Mucosa of rectum (tissue), 2 donors: Measurements from ENCODE around the gene NFATC4.

ENCODE experiments used
- H3K27ac ChIP-seq, 2 donors: one replicate each; pipeline ENCODE4 v1.7.0; 2013; ENCODE audit warnings: inconsistent platforms in 2 of 2, low read depth in 2 of 2, low read length in 2 of 2
- H3K27me3 ChIP-seq, 2 donors: one replicate each; pipeline ENCODE4 v1.7.0; 2013; ENCODE audit warnings: low read length in 2 of 2; ENCODE audit not compliant: control insufficient read depth in 2 of 2, insufficient read depth in 2 of 2
- H3K36me3 ChIP-seq, 2 donors: one replicate each; pipeline ENCODE4 v1.7.0; 2013; ENCODE audit warnings: low read length in 2 of 2; ENCODE audit not compliant: control insufficient read depth in 2 of 2, insufficient read depth in 2 of 2
- H3K4me1 ChIP-seq, 2 donors: one replicate each; pipeline ENCODE4 v1.7.0; 2013; ENCODE audit warnings: low read length in 2 of 2, mild to moderate bottlenecking in 1 of 2; ENCODE audit not compliant: control insufficient read depth in 2 of 2, insufficient read depth in 2 of 2
- H3K4me3 ChIP-seq, 2 donors: one replicate each; pipeline ENCODE4 v1.7.0; 2013; ENCODE audit warnings: low read length in 2 of 2
- H3K9ac ChIP-seq, 2 donors: one replicate each; pipeline ENCODE4 v1.7.0; 2013; ENCODE audit warnings: low read length in 2 of 2, low read depth in 1 of 2, mild to moderate bottlenecking in 1 of 2
- H3K9me3 ChIP-seq, 2 donors: one replicate each; pipeline ENCODE4 v1.7.0; 2013; ENCODE audit warnings: low read length in 2 of 2; ENCODE audit not compliant: control insufficient read depth in 2 of 2
- donor health status: healthy.
- donor health status: Normal muscosa, but diverticular disease.

The NFATC4 gene

GRCh38 chr14:24372701-24373416, 4.9 kb downstream of the NFATC4 start:
- H3K27ac ChIP-seq = no peak overlapping the region
- H3K4me1 ChIP-seq = peaks cover 3 to 8% of the 10 kb centered on the region in 2 donors

GRCh38 chr14:24376448-24377070, 8.6 kb downstream of the NFATC4 start:
- H3K4me3 ChIP-seq = no peak overlapping the region
- peaks cover 0 to 3% of the 10 kb centered on the region in 2 donors for H3K36me3 ChIP-seq
- H3K9me3 ChIP-seq = no peaks in the 10 kb centered on the region
- H3K4me1 ChIP-seq = peaks cover 0 to 3% of the 10 kb centered on the region in 2 donors
- no peak overlapping the region for H3K27ac ChIP-seq
- no peak overlapping the region for H3K9ac ChIP-seq
- no peaks in the 10 kb centered on the region for H3K27me3 ChIP-seq

More at GRCh38 chr14:24372701-24373416, 4.9 kb downstream of the NFATC4 start:
- Histone ChIP-seq H3K27me3 (no peaks in the 10 kb centered on the region), H3K9ac (no peak overlapping the region), H3K36me3 (peaks cover 0 to 3% of the 10 kb centered on the region in 2 donors), H3K9me3 (no peaks in the 10 kb centered on the region), H3K4me3 (no peak overlapping the region)

DNA sequence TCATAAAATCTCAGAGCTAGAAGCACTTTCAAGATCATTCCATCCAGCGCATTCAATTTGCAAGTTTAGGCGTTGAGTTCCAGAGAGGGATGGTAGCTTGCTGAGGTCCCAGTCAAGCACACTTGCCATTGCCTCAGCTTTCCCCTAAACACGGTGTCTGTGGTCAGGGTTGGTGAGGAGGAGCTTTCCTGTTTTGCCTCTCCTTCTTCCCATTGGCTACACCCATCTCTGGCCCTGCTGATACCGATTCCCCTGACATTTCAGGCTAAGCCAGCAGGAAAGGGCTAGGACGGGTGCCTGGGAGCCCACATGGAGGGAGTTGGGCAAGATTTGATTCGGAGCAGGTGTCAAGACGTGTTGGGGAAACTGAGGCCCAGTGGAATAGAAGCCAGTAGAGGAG, 9.1 kb downstream of the NFATC4 start:
- H3K4me1 ChIP-seq = peaks cover 0 to 3% of the 10 kb centered on the region in 2 donors
- H3K9me3 ChIP-seq = no peaks in the 10 kb centered on the region
- H3K27ac ChIP-seq = no peak overlapping the region
- no peaks in the 10 kb centered on the region for H3K27me3 ChIP-seq
- no peak overlapping the region for H3K9ac ChIP-seq
- H3K36me3 ChIP-seq = peaks cover 0 to 3% of the 10 kb centered on the region in 2 donors
- no peak overlapping the region for H3K4me3 ChIP-seq

DNA sequence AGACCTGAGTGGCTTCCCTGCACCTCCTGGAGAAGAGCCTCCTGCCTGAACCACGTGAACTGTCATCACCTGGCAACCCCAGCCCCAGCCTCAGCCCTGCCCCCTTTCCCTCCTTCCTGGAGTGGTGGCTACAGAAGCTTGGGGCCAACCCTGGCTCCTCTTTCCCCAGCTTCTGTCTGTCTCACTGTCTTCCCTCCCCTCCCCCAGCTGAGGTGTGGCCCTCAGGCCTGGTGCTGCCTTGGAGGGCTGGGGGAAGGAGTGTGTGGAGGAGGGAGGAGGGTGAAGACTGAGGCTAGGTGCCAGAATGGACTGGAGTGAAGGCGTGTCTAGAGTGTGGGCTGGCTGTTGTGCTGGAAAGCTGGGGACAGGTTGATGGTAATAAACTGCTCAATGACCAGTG, 9.7 kb downstream of the NFATC4 start:
- Histone ChIP-seq H3K9me3 (no peaks in the 10 kb centered on the region), H3K36me3 (peaks cover 0 to 3% of the 10 kb centered on the region in 2 donors), H3K27me3 (no peaks in the 10 kb centered on the region), H3K4me3 (no peak overlapping the region), H3K27ac (no peak overlapping the region), H3K4me1 (peaks cover 0 to 3% of the 10 kb centered on the region in 2 donors), H3K9ac (no peak overlapping the region)

DNA sequence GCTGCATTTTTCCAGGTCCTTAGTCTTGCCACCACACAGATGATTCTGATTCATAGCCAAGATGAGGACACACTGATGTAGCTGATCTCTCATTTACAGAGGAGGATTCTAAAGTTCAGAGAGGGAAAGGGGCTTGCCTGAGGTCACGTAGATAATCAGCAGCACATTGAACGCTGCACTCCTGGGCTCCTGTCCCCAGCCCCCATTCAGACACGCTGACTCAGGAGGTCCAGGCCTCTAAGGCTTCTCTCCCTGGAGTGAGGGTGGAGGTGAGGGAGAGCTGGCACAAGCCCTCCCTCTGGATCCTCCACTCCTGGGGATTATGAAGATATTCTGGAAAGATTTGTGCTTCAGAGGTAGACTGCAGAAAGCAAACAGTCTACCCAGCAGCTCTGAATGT, 10.3 kb downstream of the NFATC4 start:
- Histone ChIP-seq H3K36me3 (peaks cover 0 to 3% of the 10 kb centered on the region in 2 donors), H3K27ac (no peak overlapping the region), H3K9ac (no peak overlapping the region), H3K4me3 (no peak overlapping the region), H3K27me3 (no peaks in the 10 kb centered on the region), H3K9me3 (no peaks in the 10 kb centered on the region), H3K4me1 (peaks cover 0 to 3% of the 10 kb centered on the region in 2 donors)

DNA sequence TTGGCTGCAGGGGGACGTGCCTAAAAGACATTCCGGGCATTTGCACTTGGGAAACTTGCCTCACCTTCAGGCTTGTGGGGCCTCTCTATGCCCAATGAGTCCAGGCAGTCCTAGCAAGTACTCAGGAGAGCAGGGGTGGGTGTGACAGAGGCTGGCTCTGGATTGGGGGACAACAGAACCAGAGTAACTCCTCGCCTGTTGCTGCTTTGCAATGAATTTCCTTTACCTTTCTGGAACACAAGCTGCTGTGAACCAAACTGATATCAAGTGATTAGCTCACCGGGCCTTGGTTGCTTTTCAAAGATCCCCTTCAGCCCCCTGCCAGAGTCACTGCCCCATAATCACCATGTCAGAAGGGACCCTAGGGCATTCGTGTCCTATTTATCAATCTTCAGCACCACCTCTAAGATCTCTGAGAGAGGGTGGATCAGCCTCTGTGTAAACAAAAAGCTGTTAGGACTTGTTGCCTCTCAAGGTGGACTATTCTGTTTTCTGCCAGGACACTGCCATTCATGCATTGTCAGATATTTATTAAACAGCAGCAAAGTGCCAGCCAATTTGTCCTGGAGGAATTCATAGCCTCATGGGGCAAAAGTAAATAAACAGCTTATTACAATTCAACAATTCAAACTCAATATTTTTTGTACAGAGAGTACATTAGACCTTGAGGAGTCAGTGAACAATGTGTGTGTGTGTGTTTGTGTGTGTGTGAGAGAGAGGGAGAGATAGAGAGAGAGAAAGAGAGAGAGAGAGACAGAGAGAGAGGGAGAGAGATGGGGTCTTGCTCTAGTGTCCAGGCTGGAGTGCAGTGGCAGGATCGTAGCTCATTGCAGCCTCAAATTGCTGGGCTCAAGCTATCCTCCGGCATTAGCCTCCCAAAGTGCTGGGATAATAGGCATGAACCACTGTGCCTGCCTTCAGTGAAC, 11.3 kb downstream of the NFATC4 start:
- Histone ChIP-seq H3K27ac (no peak overlapping the region), H3K9ac (no peak overlapping the region), H3K36me3 (no peaks in the 10 kb centered on the region), H3K9me3 (no peaks in the 10 kb centered on the region), H3K27me3 (peaks cover 0 to 4% of the 10 kb centered on the region in 2 donors), H3K4me3 (no peak overlapping the region), H3K4me1 (peaks cover 0 to 3% of the 10 kb centered on the region in 2 donors)

DNA sequence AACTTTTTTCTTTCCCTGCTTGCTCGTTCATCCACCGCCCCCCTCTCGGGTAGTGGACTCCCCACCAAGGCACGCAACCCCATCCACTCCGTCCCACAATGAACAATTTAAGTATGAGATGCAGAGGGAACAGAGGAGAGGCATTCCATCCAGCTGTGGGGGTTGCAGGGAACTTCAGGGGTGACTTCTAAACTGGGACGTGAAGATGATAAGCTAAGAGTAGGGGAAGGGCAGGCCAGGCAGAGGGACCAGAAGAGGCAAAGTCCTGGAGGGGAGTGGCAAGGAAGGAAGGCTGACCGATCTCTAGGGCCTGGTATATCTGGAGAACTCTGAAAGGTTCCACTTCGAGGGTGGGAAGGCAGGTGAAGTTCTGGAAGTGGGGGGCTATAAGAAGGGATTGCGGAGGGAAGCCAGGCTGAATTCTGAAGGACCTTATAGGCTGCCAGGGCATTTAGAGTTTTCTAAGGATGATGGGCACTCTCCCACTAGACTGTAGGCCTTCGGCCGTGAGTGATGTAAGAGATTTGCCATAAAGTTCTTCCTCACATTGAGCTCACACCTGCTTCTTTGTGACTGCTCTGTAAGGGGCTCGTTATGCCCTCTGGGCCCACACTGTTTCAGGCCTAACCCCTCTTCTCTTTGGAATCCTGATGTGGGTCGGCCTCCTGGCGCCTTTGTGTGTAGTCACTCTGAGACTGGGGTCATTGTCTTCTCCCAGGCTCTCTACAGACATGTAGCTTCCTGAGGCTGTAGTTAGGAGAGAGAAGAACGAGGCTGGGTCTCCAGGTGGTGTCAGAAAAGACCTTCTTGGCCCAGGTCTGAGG, 12.1 kb downstream of the NFATC4 start:
- Histone ChIP-seq H3K4me1 (peaks cover 0 to 3% of the 10 kb centered on the region in 2 donors), H3K9me3 (no peaks in the 10 kb centered on the region), H3K4me3 (no peak overlapping the region), H3K36me3 (no peaks in the 10 kb centered on the region), H3K27me3 (peaks cover 0 to 4% of the 10 kb centered on the region in 2 donors), H3K9ac (no peak overlapping the region), H3K27ac (no peak overlapping the region)

- Histone ChIP-seq H3K9ac (no peak overlapping the region), H3K4me3 (no peak overlapping the region), H3K4me1 (peaks cover 0 to 3% of the 10 kb centered on the region in 2 donors), H3K27me3 (peaks cover 0 to 4% of the 10 kb centered on the region in 2 donors), H3K9me3 (no peaks in the 10 kb centered on the region), H3K27ac (no peak overlapping the region), H3K36me3 (no peaks in the 10 kb centered on the region)
Measured at GRCh38 chr14:24381363-24382063, 13.5 kb downstream of the NFATC4 start.

DNA sequence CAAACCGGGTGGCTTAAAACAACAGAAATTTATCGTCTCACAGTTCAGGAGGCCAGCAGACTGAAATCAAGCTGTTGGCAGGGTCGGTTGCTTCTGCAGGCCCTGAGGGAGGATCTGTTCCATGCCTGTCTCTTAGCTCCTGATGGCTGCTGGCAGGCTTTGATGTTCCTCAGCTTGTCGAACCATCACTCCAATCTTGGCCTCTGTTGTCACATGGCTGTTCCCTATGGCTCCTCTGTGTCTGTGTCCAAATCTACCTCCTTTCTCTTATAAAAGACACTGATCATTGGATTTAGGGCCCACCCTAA, 14.0 kb downstream of the NFATC4 start:
- no peak overlapping the region for H3K27ac ChIP-seq
- no peak overlapping the region for H3K9ac ChIP-seq
- H3K9me3 ChIP-seq = no peaks in the 10 kb centered on the region
- H3K36me3 ChIP-seq = no peaks in the 10 kb centered on the region
- H3K4me3 ChIP-seq = no peak overlapping the region
- peaks cover 0 to 3% of the 10 kb centered on the region in 2 donors for H3K4me1 ChIP-seq
- H3K27me3 ChIP-seq = peaks cover 0 to 4% of the 10 kb centered on the region in 2 donors
